Stomach (tissue), 9 donors: ENCODE results near the gene PCDHGC5. TPM values are rescaled to one million over a fixed set of nuclear protein-coding genes. Genes with fewer than 3 reads are reported as not detected.

Experiments
- DNase-seq, 2 donors: peaks; one replicate each; pipeline versions ENCODE4 v3.0.0 to v3.0.0-alpha.2; 2013 to 2019
- H3K27ac ChIP-seq, 5 donors: fragments of 200-600 bp in 4 of 5; sonication (generic) in 4 of 5; one replicate each; pipeline ENCODE4 v1.5.1; 2013 to 2019; ENCODE audit warnings: mild to moderate bottlenecking in 1 of 5, moderate library complexity in 1 of 5
- H3K27me3 ChIP-seq, 3 donors: fragments of 200-600 bp; sonication (generic); one replicate each; pipeline ENCODE4 v1.5.1; 2017 to 2019; ENCODE audit warnings: mixed run types in 1 of 3
- H3K36me3 ChIP-seq, 4 donors: fragments of 200-600 bp; sonication (generic); 1 replicate in 3 of 4; 2 replicates in 1 of 4; pipeline ENCODE4 v1.5.1; 2016 to 2019
- H3K4me1 ChIP-seq, 4 donors: fragments of 200-600 bp; sonication (generic); one replicate each; pipeline ENCODE4 v1.5.1; 2016 to 2019
- H3K4me3 ChIP-seq, 4 donors: fragments of 200-600 bp; sonication (generic) in 3 of 4; one replicate each; pipeline ENCODE4 v1.5.1; 2016 to 2019; ENCODE audit warnings: mild to moderate bottlenecking in 1 of 4
- H3K9me3 ChIP-seq, 4 donors: fragments of 200-600 bp; sonication (generic); one replicate each; pipeline ENCODE4 v1.5.1; 2016 to 2019
- CTCF ChIP-seq, 7 experiments: fragments of 450-650 bp in 4 of 7; fragments of 200-600 bp in 3 of 7; sonication (generic) in 3 of 7; IDR thresholded peaks; one replicate each; pipeline ENCODE4 v1.5.1; 2016 to 2019; ENCODE audit warnings: antibody characterized with exemption in 7 of 7, control low read depth in 2 of 7, mild to moderate bottlenecking in 1 of 7
- EP300 ChIP-seq: sonication (generic); formaldehyde crosslinking; IDR thresholded peaks from one replicate; pipeline ENCODE4 v1.6.1; 2017; ENCODE audit warnings: antibody characterized with exemption
- POLR2A ChIP-seq, 4 donors: fragments of 450-650 bp; IDR thresholded peaks; one replicate each; pipeline ENCODE4 v1.6.1; 2016; ENCODE audit warnings: antibody characterized with exemption in 4 of 4, control low read depth in 2 of 4, mild to moderate bottlenecking in 1 of 4, moderate library complexity in 1 of 4
- POLR2AphosphoS5 ChIP-seq, 3 donors: sonication (generic); formaldehyde crosslinking; IDR thresholded peaks; one replicate each; pipeline ENCODE4 v1.6.1; 2016; ENCODE audit warnings: antibody characterized with exemption in 3 of 3
- WGBS, 5 donors: extraction: QIAGEN DNeasy Blood & Tissue Kit in 3 of 5; methylation state at CpG; one replicate each; pipeline versions ENCODE4 v1.1.5 to v1.1.7; 2013 to 2018; 5-methylcytosine and 5-hydroxymethylcytosine counted together
- intact Hi-C: fragments of 100-400 bp; cut with DNase I; formaldehyde crosslinking; loops from one replicate; pipeline ENCODE4 v1.15.1; 2023; ENCODE audit warnings: low total_unique reads
- polyA plus RNA-seq, 3 donors: library from polyadenylated mRNA; stranded (reverse); fragments of 200-250 nt; gene quantifications; one replicate each; pipeline ENCODE4 v1.2.3, GENCODE V29; 2013
- total RNA-seq, 5 donors: library from RNA; depleted of rRNA; stranded (reverse); fragments of >200 nt; gene quantifications; one replicate each; pipeline versions ENCODE4 v1.1.0 to v1.2.3, GENCODE V29; 2014 to 2016
- donor health status: healthy with polysubstance abuse.
- donor health status: Bipolar disorder and iron deficiency.
- donor health status: healthy.

The PCDHGC5 gene
- total and polyA plus RNA-seq, 8 donors = 0.08 to 3.5 (median 2.0) TPM; not detected in 3

GRCh38 chr5:141519605-141520565 is 31.0 kb downstream of the PCDHGC5 start:
- H3K27me3 ChIP-seq = no peaks in the 10 kb centered on the region
- intact Hi-C loops = loop anchor here (10.0 kb wide), 2 partner anchors 45 to 105 kb away; partner anchors contain the start of genes PCDHGA10, PCDHGB7 and PCDHGC3
- peaks cover 22 to 87% (median 82%) of the 10 kb centered on the region in 4 donors for H3K36me3 ChIP-seq

GRCh38 chr5:141521244-141521781 is 32.4 kb downstream of the PCDHGC5 start:
- Histone ChIP-seq H3K9me3 (no peaks in the 10 kb centered on the region), H3K4me3 (no peak overlapping the region), H3K4me1 (peaks cover 24 to 94% (median 50%) of the 10 kb centered on the region in 4 donors), H3K36me3 (peaks cover 14 to 86% (median 81%) of the 10 kb centered on the region in 4 donors), H3K27me3 (no peaks in the 10 kb centered on the region), H3K27ac (peak overlapping the region; percentile 50 to 78 (median 68))
- 33 to 43% (median 37%) methylated on average over 2 of the region's 2 CpGs for WGBS, 5 donors
- intact Hi-C loops = loop anchor here (10.0 kb wide), 2 partner anchors 47 to 107 kb away; partner anchors contain the start of genes PCDHGA10, PCDHGB7 and PCDHGC3
- DNase-seq = peak in 1 of 2 donors; percentile 83
- TF ChIP-seq POLR2A (IDR thresholded peaks at IDR 0.05) = no peak
- TF ChIP-seq POLR2AphosphoS5 (IDR thresholded peaks at IDR 0.05) = peak in 2 of 3 donors; percentile 60 to 81

More at GRCh38 chr5:141519605-141520565, 31.0 kb downstream of the PCDHGC5 start:
- Histone ChIP-seq H3K4me1 (peaks cover 27 to 95% (median 54%) of the 10 kb centered on the region in 4 donors), H3K4me3 (no peak overlapping the region), H3K27ac (peak overlapping the region in 4 of 5 donors; percentile 57 to 78 (median 71)), H3K9me3 (no peaks in the 10 kb centered on the region)
- WGBS, 5 donors = 66 to 86% (median 74%) methylated on average over 3 of the region's 3 CpGs
- TF ChIP-seq EP300 (no peak), POLR2A (IDR thresholded peaks at IDR 0.05) (no peak), CTCF (IDR thresholded peaks at IDR 0.05) (no peak), POLR2AphosphoS5 (IDR thresholded peaks at IDR 0.05) (no peak)
- no peak for DNase-seq

GRCh38 chr5:141522301-141522700 is 33.4 kb downstream of the PCDHGC5 start:
- no peaks in the 10 kb centered on the region for H3K9me3 ChIP-seq
- no peak for TF ChIP-seq POLR2AphosphoS5 (IDR thresholded peaks at IDR 0.05)
- TF ChIP-seq CTCF (IDR thresholded peaks at IDR 0.05) = no peak
- no peak for TF ChIP-seq POLR2A (IDR thresholded peaks at IDR 0.05)
- no peak for TF ChIP-seq EP300
- H3K4me3 ChIP-seq = no peak overlapping the region
- H3K4me1 ChIP-seq = peaks cover 23 to 84% (median 44%) of the 10 kb centered on the region in 4 donors
- peaks cover 15 to 86% (median 82%) of the 10 kb centered on the region in 4 donors for H3K36me3 ChIP-seq
- no peak for DNase-seq
- H3K27ac ChIP-seq = peak overlapping the region in 4 of 5 donors; percentile 57 to 78 (median 71)
- 28 to 77% (median 50%) methylated on average over 2 of the region's 2 CpGs for WGBS, 5 donors
- no peaks in the 10 kb centered on the region for H3K27me3 ChIP-seq
- intact Hi-C loops = loop anchor here (10.0 kb wide), 2 partner anchors 48 to 108 kb away; partner anchors contain the start of genes PCDHGA10, PCDHGB7 and PCDHGC3

GRCh38 chr5:141523991-141524390 is 35.1 kb downstream of the PCDHGC5 start:
- whole genome bisulfite sequencing, 5 donors = 84 to 91% (median 89%) methylated on average over 8 of the region's 8 CpGs
- Histone ChIP-seq H3K9me3 (no peaks in the 10 kb centered on the region), H3K27me3 (no peaks in the 10 kb centered on the region), H3K4me3 (no peak overlapping the region), H3K4me1 (peaks cover 16 to 75% (median 42%) of the 10 kb centered on the region in 4 donors), H3K36me3 (peaks cover 22 to 86% (median 85%) of the 10 kb centered on the region in 4 donors), H3K27ac (peak overlapping the region in 4 of 5 donors; percentile 24 to 76 (median 52))
- DNase-seq = no peak
- intact Hi-C loops = loop anchor here (10.0 kb wide), 2 partner anchors 49 to 109 kb away; partner anchors contain the start of genes PCDHGA10, PCDHGB7 and PCDHGC3
- TF ChIP-seq POLR2A (IDR thresholded peaks at IDR 0.05) (no peak), CTCF (IDR thresholded peaks at IDR 0.05) (no peak), EP300 (no peak), POLR2AphosphoS5 (IDR thresholded peaks at IDR 0.05) (no peak)
